ENCODE results near the gene ZNF235. TPM values are rescaled to one million over a fixed set of nuclear protein-coding genes. Genes with fewer than 3 reads are reported as not detected.
A peak's percentile ranks its signal among the peaks of the same experiment; 100 is the strongest.

The ZNF235 gene
- total and polyA plus RNA-seq, 4 experiments from 2014 or later, result 1.9 to 15.9 (median 9.0) TPM

DNA sequence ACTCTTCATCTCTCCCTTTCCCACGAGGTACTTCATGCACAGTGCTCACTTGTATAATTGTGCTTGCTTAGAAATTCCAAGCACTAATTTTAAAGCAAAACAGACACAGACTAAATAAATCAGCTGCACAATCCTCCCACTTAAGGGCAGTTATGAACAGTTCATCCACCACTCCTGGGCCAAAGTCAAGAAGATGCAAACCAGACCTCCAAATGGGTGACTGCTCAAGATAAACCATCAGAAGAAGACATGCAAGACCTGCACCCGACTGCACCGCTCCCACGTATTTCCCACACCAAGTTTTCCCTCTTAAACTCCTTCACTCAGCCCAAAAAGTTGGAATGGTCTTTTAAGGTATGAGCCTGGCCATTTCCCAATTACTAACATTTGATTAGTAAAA is 19.9 kb downstream of the ZNF235 start:
- Histone ChIP-seq H3K27ac (ENCODE audit: low read depth, low read length) (no peak overlapping the region), H3K9me3 (ENCODE audit: control insufficient read depth in 1 of 2, low read length in 2 of 2) (peaks cover 9 to 50% of the 10 kb centered on the region in 2 donors), H3K36me3 (ENCODE audit: insufficient read depth, low read length) (peaks cover 23% of the 10 kb centered on the region), H3K4me1 (ENCODE audit: insufficient read depth, low read length) (no peaks in the 10 kb centered on the region), H3K4me3 (ENCODE audit: low read length in 2 of 2) (no peak overlapping the region), H3K27me3 (ENCODE audit: insufficient read depth, low read length) (no peaks in the 10 kb centered on the region)
- Mint-ChIP-seq H3K27me3 (no peaks in the 10 kb centered on the region), H3K4me3 (no peak overlapping the region), H3K36me3 (peaks cover 53 to 63% of the 10 kb centered on the region in 2 donors), H3K9me3 (peaks cover 3 to 95% (median 86%) of the 10 kb centered on the region in 8 donors), H3K4me1 (no peaks in the 10 kb centered on the region), H3K27ac (no peak overlapping the region)
- CTCF ChIA-PET (ENCODE audit: partially characterized antibody), result no interaction called here
- POLR2A ChIA-PET (ENCODE audit: partially characterized antibody), result no interaction called here
- intact Hi-C loops (cut with micrococcal nuclease), result no loop called here
- DNase-seq, result no peak

DNA sequence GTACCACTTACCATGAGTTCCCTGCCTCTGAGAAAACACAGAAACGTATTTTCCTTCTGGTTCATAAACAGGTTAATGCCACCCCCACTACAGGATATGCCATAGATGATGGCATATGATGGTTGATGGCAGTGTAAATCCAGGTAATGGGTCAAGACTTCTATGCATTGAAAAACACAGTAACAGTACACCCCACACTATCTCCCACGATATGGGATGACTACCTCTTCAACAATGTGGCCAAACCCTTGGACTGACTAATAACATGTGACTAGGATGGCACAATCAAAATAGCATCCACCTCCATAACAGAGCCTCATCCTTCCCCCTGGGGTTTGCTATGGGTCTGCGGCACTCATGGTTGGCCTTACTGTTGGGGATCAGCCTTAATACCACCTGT is 22.0 kb downstream of the ZNF235 start:
- H3K27me3 ChIP-seq (ENCODE audit: insufficient read depth, low read length), result no peaks in the 10 kb centered on the region
- H3K9me3 ChIP-seq (ENCODE audit: control insufficient read depth in 1 of 2, low read length in 2 of 2), result peaks cover 0 to 36% of the 10 kb centered on the region in 2 donors
- ChIA-PET CTCF (ENCODE audit: partially characterized antibody) (no interaction called here), POLR2A (ENCODE audit: partially characterized antibody) (no interaction called here)
- no peaks in the 10 kb centered on the region for H3K4me1 ChIP-seq (ENCODE audit: insufficient read depth, low read length)
- Mint-ChIP-seq H3K36me3 (peaks cover 43 to 58% of the 10 kb centered on the region in 2 donors), H3K27ac (no peak overlapping the region), H3K9me3 (peaks cover 0 to 95% (median 86%) of the 10 kb centered on the region in 8 donors), H3K4me3 (no peak overlapping the region), H3K4me1 (no peaks in the 10 kb centered on the region), H3K27me3 (no peaks in the 10 kb centered on the region)
- no peak overlapping the region for H3K4me3 ChIP-seq (ENCODE audit: low read length in 2 of 2)
- intact Hi-C loops (cut with micrococcal nuclease), result no loop called here
- H3K36me3 ChIP-seq (ENCODE audit: insufficient read depth, low read length), result peaks cover 2% of the 10 kb centered on the region
- DNase-seq, result no peak
- no peak overlapping the region for H3K27ac ChIP-seq (ENCODE audit: low read depth, low read length)

DNA sequence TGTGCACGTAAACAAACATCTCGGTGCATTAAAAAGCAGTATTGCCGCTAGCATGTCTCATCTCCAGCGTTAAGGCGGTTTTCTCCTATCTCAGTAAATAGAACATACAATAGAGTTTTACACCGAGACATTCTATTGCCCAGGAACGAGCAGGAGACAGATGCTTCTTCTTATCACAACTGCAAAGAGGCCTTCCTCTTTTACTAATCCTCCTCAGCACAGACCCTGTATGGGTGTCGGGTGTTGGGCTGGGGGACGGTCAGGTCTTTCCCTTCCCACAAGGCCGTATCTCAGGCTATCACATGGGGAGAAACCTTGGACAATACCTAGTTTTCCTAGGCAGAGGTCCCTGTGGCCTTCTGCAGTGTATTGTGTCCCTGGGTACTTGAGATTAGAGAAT is 23.9 kb downstream of the ZNF235 start:
- no peak overlapping the region for H3K27ac ChIP-seq (ENCODE audit: low read depth, low read length)
- POLR2A ChIA-PET (ENCODE audit: partially characterized antibody), result no interaction called here
- peaks cover 0 to 20% of the 10 kb centered on the region in 2 donors for H3K9me3 ChIP-seq (ENCODE audit: control insufficient read depth in 1 of 2, low read length in 2 of 2)
- no peaks in the 10 kb centered on the region for H3K4me1 ChIP-seq (ENCODE audit: insufficient read depth, low read length)
- intact Hi-C loops (cut with micrococcal nuclease), result no loop called here
- CTCF ChIA-PET (ENCODE audit: partially characterized antibody), result no interaction called here
- no peaks in the 10 kb centered on the region for H3K36me3 ChIP-seq (ENCODE audit: insufficient read depth, low read length)
- Mint-ChIP-seq H3K4me1 (no peaks in the 10 kb centered on the region), H3K27me3 (no peaks in the 10 kb centered on the region), H3K36me3 (peaks cover 39 to 52% of the 10 kb centered on the region in 2 donors), H3K27ac (no peak overlapping the region), H3K4me3 (no peak overlapping the region), H3K9me3 (peaks cover 4 to 93% (median 84%) of the 10 kb centered on the region in 8 donors)
- H3K4me3 ChIP-seq (ENCODE audit: low read length in 2 of 2), result no peak overlapping the region
- no peak for DNase-seq
- no peaks in the 10 kb centered on the region for H3K27me3 ChIP-seq (ENCODE audit: insufficient read depth, low read length)

- H3K9me3 ChIP-seq (ENCODE audit: control insufficient read depth in 1 of 2, low read length in 2 of 2), result peaks cover 0 to 23% of the 10 kb centered on the region in 2 donors
- POLR2A ChIA-PET (ENCODE audit: partially characterized antibody), result no interaction called here
- no peak overlapping the region for H3K4me3 Mint-ChIP-seq
- H3K4me1 ChIP-seq (ENCODE audit: insufficient read depth, low read length), result no peaks in the 10 kb centered on the region
- H3K4me1 Mint-ChIP-seq, result no peaks in the 10 kb centered on the region
- no peak overlapping the region for H3K27ac ChIP-seq (ENCODE audit: low read depth, low read length)
- CTCF ChIA-PET (ENCODE audit: partially characterized antibody), result no interaction called here
- H3K27me3 Mint-ChIP-seq, result no peaks in the 10 kb centered on the region
- H3K36me3 Mint-ChIP-seq, result peaks cover 50 to 57% of the 10 kb centered on the region in 2 donors
- H3K36me3 ChIP-seq (ENCODE audit: insufficient read depth, low read length), result no peaks in the 10 kb centered on the region
- H3K27ac Mint-ChIP-seq, result no peak overlapping the region
- intact Hi-C loops (cut with micrococcal nuclease), result no loop called here
- peaks cover 8 to 95% (median 85%) of the 10 kb centered on the region in 8 donors for H3K9me3 Mint-ChIP-seq
- H3K27me3 ChIP-seq (ENCODE audit: insufficient read depth, low read length), result no peaks in the 10 kb centered on the region
- DNase-seq, result no peak
- H3K4me3 ChIP-seq (ENCODE audit: low read length in 2 of 2), result no peak overlapping the region
These were observed 26.6 kb downstream of the ZNF235 start for GRCh38 chr19:44278181-44278690.

- Mint-ChIP-seq H3K9me3 (peaks cover 8 to 95% (median 86%) of the 10 kb centered on the region in 8 donors), H3K36me3 (peaks cover 53 to 57% of the 10 kb centered on the region in 2 donors), H3K4me1 (no peaks in the 10 kb centered on the region), H3K27me3 (no peaks in the 10 kb centered on the region), H3K4me3 (no peak overlapping the region), H3K27ac (no peak overlapping the region)
- H3K36me3 ChIP-seq (ENCODE audit: insufficient read depth, low read length), result no peaks in the 10 kb centered on the region
- no peak for DNase-seq
- peaks cover 0 to 25% of the 10 kb centered on the region in 2 donors for H3K9me3 ChIP-seq (ENCODE audit: control insufficient read depth in 1 of 2, low read length in 2 of 2)
- H3K4me1 ChIP-seq (ENCODE audit: insufficient read depth, low read length), result no peaks in the 10 kb centered on the region
- POLR2A ChIA-PET (ENCODE audit: partially characterized antibody), result no interaction called here
- CTCF ChIA-PET (ENCODE audit: partially characterized antibody), result no interaction called here
- no peak overlapping the region for H3K27ac ChIP-seq (ENCODE audit: low read depth, low read length)
- H3K4me3 ChIP-seq (ENCODE audit: low read length in 2 of 2), result no peak overlapping the region
- H3K27me3 ChIP-seq (ENCODE audit: insufficient read depth, low read length), result no peaks in the 10 kb centered on the region
- intact Hi-C loops (cut with micrococcal nuclease), result no loop called here
These were observed 27.5 kb downstream of the ZNF235 start for GRCh38 chr19:44277331-44277730.

GRCh38 chr19:44260695-44261446 is 44.0 kb downstream of the ZNF235 start:
- no peak for DNase-seq
- Mint-ChIP-seq H3K9me3 (peaks cover 6 to 93% (median 81%) of the 10 kb centered on the region in 8 donors), H3K27ac (peak overlapping the region in 1 of 7 donors; percentile 48), H3K4me1 (peaks cover 0 to 11% (median 5%) of the 10 kb centered on the region in 4 donors), H3K36me3 (peaks cover 42 to 43% of the 10 kb centered on the region in 2 donors), H3K4me3 (peak overlapping the region in 5 of 8 donors; percentile 53 to 83 (median 72)), H3K27me3 (no peaks in the 10 kb centered on the region)
- Histone ChIP-seq H3K27me3 (ENCODE audit: insufficient read depth, low read length) (no peaks in the 10 kb centered on the region), H3K4me3 (ENCODE audit: low read length in 2 of 2) (no peak overlapping the region), H3K36me3 (ENCODE audit: insufficient read depth, low read length) (no peaks in the 10 kb centered on the region), H3K9me3 (ENCODE audit: control insufficient read depth in 1 of 2, low read length in 2 of 2) (peaks cover 1 to 11% of the 10 kb centered on the region in 2 donors), H3K27ac (ENCODE audit: low read depth, low read length) (no peak overlapping the region), H3K4me1 (ENCODE audit: insufficient read depth, low read length) (no peaks in the 10 kb centered on the region)
- POLR2A ChIA-PET (ENCODE audit: partially characterized antibody), result no interaction called here
- intact Hi-C loops (cut with micrococcal nuclease), result no loop called here
- CTCF ChIA-PET (ENCODE audit: partially characterized antibody), result no interaction called here

GRCh38 chr19:44260343-44260681 is 44.5 kb downstream of the ZNF235 start:
- peaks cover 0 to 11% (median 5%) of the 10 kb centered on the region in 4 donors for H3K4me1 Mint-ChIP-seq
- Histone ChIP-seq H3K27ac (ENCODE audit: low read depth, low read length) (no peak overlapping the region), H3K27me3 (ENCODE audit: insufficient read depth, low read length) (no peaks in the 10 kb centered on the region), H3K4me3 (ENCODE audit: low read length in 2 of 2) (peak overlapping the region in 1 of 2 donors; percentile 28), H3K36me3 (ENCODE audit: insufficient read depth, low read length) (no peaks in the 10 kb centered on the region), H3K4me1 (ENCODE audit: insufficient read depth, low read length) (no peaks in the 10 kb centered on the region), H3K9me3 (ENCODE audit: control insufficient read depth in 1 of 2, low read length in 2 of 2) (peaks cover 0 to 15% of the 10 kb centered on the region in 2 donors)
- H3K27ac Mint-ChIP-seq, result peak overlapping the region in 2 of 7 donors; percentile 48 to 51
- H3K36me3 Mint-ChIP-seq, result peaks cover 43 to 44% of the 10 kb centered on the region in 2 donors
- peak overlapping the region; percentile 46 to 83 (median 64) for H3K4me3 Mint-ChIP-seq
- ChIA-PET POLR2A (ENCODE audit: partially characterized antibody) (no interaction called here), CTCF (ENCODE audit: partially characterized antibody) (no interaction called here)
- DNase-seq, result no peak
- intact Hi-C loops (cut with micrococcal nuclease), result no loop called here
- H3K9me3 Mint-ChIP-seq, result peaks cover 6 to 93% (median 82%) of the 10 kb centered on the region in 8 donors
- H3K27me3 Mint-ChIP-seq, result no peaks in the 10 kb centered on the region

Data from CD4-positive, alpha-beta memory T cell (primary cell).